GM15510 (cell line): ENCODE measurements around the gene MON1A.

Experiments
- POLR2A ChIP-seq: IDR thresholded peaks from 3 replicates; pipeline ENCODE4 v1.6.1; 2011; ENCODE audit warnings: borderline replicate concordance; ENCODE audit not compliant: insufficient read length; ENCODE audit errors: extremely low read depth

The MON1A gene

GRCh38 chr3:49873623-49874022 lies 56.0 kb downstream of the MON1A start:
- TF ChIP-seq POLR2A = no peak

- TF ChIP-seq POLR2A = no peak
Measured at GRCh38 chr3:49872801-49873281, 56.8 kb downstream of the MON1A start.

- TF ChIP-seq POLR2A = no peak
Measured at GRCh38 chr3:49871531-49872153, 58.0 kb downstream of the MON1A start.

GRCh38 chr3:49869525-49870126 lies 60.0 kb downstream of the MON1A start, which contains the start of gene CAMKV:
Gene CAMKV (minus strand): TSS chr3:49869906. CDS start chr3:49862388, 7,518 bp downstream.
- no peak for TF ChIP-seq POLR2A

DNA sequence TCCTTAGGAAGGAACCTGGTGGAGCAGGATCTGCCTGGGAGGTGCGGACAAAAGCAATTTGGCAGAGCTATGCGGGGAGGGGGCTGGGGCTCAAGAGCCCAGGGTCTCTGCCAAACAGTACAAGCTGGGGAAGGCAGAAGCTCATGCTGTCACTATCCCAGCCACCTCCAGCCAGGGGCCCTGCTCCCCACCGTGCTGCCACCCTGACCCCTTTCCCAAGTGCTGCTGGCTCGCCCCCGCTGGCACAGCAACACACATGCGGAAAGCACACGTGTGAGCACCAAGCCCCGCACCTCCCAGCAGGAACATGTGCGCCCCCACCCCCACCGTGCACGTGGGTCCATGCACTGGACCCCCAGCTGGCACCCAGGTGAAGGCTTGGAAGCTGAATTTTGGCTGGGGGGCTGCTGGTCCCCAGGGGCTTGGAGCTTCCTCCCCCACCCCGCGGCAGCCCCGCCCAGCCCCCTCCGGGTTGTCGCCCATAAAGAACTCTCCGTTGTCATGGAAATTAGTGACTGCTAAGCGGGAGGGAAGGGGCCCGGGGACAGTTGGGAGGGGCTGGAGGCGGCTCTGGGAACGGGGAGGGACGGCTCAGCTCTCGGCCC lies 60.6 kb downstream of the MON1A start:
- no peak for TF ChIP-seq POLR2A

DNA sequence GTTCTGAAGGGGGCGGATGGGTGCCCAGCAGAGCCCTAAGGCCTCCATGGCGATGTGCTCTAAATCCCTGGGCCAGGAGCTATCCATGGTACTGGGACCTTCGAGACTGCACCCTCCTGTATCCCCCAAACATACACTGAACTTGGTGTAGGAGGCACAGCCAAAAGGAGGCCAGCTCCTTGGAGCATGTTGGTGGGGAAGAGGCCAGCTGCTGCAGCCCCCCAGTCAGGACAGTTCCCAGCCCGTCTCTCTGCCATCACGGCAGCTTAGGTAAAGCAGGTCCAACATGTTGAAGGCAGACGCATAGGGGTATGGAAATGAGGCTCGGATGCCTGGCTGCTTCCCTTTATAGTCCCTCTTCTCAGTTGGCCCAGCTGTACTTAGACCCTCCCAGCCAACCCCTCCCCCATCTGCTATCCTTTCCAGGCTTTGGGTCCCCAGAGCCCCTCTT lies 61.7 kb downstream of the MON1A start:
- no peak for TF ChIP-seq POLR2A

- TF ChIP-seq POLR2A = no peak
Measured at GRCh38 chr3:49867400-49867799, 62.2 kb downstream of the MON1A start.

DNA sequence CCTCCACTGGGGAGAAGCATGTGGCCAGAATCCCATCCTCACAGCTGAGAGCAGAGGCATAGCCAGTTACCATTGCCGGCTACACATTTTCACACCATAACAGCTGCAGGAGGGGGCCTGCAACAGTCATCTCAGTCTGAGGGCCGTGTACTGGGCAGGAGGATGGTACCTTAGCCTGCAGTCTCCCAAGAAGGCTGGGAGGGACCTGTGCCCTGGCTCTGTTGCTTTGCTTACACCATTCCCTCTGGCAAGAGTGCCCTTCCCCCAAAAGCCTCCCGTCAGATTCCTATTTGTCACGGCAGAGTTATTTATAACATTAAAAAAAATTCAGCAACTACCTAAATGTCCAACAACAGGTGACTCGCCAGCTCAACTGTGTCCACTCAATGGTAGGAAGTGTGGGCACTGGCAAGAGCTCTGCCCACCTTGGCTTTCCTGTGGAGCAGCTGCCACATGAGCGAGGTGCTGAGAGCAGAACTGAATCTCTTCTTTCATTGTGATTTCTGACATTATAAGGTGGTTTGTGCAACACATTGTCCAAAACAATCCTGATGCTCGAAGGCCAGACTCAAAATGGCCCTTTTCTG lies 64.3 kb downstream of the MON1A start:
- TF ChIP-seq POLR2A = no peak

DNA sequence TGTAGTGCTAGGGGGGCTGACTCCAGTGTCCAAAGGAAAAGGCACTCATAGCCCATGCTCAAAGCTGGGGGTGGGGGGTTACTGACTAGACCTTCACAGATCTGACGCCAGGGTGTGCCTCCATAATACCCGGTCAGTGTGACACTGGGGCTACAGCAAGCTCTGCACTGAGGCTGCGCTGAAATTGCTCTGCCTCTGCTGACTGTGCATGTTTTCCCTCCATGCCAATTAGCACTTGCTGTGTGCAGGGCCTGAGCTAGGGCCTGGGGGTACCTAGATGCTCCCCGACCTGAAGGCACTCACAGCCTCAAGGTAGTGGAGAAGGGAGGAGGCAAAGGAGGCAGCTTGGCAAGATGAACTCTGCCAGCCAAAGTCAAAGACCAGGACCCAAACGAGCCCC lies 65.1 kb downstream of the MON1A start:
- TF ChIP-seq POLR2A = no peak

DNA sequence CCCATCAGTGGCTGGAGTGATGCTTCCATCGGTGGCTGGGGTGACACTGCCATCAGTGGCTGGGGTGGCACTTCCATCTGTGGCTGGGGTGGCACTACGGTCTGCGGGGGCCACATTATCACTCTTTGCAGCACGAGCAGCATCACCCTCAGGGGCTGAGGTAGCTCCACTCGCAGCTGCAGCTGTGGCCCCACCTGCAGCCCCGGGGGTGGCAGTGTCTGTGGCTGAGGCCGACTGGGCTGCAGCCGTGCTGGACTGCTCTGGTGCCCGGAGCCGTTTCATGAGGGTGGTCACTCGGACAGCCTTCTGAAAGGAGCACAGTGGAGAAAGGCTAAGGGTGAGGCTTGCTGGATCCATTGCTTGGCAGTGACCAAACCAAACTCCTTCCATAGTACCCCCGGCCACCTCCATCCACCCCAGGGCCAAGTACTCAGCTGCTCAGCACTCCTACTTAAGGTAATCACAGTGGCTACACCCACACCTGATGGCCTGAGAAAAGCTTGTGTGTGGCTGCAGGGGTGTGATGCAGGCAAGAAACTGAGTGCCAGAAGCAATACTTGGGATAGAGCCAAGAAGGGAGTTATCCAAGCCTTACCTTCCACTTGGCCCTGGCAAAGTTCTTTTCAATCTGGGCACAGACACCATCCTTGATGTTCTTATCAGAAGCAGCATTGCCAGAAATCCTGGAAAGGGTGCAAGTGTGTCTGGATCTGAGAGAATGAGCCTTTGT lies 69.9 kb downstream of the MON1A start:
- no peak for TF ChIP-seq POLR2A
